Fibroblast of peridontal ligament (primary cell): Measurements from ENCODE around the gene PITRM1.
"Not testable (repeated sequence)": the region's sequence is repeated elsewhere in the genome, so short reads cannot be mapped to it uniquely, and the experiment has no call there.

ENCODE experiments used
- DNase-seq: peaks from one replicate; pipeline ENCODE4 v3.0.0-alpha.2; 2010; ENCODE audit errors: extremely low read depth

PITRM1 gene

GRCh38 chr10:3172446-3173170, at the start of gene PITRM1:
PITRM1 (minus strand) TSS chr10:3172782; CDS start chr10:3172772, 10 bp downstream.
- peak; percentile 98 for DNase-seq

- peak; percentile 78 for DNase-seq
These were observed 49.5 kb upstream of the PITRM1 start for GRCh38 chr10:3222068-3222467.

- not testable (repeated sequence) for DNase-seq
These were observed 49.0 kb upstream of the PITRM1 start for GRCh38 chr10:3221601-3222000.

- no peak for DNase-seq
These were observed 48.3 kb upstream of the PITRM1 start for GRCh38 chr10:3220853-3221252.

GRCh38 chr10:3219021-3219628, 46.5 kb upstream of the PITRM1 start:
- not testable (repeated sequence) for DNase-seq

- no peak for DNase-seq
These were observed 45.3 kb upstream of the PITRM1 start for GRCh38 chr10:3217853-3218252.

GRCh38 chr10:3217301-3217700, 44.7 kb upstream of the PITRM1 start:
- DNase-seq, result peak; percentile 86

GRCh38 chr10:3215153-3215775, 42.7 kb upstream of the PITRM1 start:
- DNase-seq, result no peak

GRCh38 chr10:3213758-3214515, 41.4 kb upstream of the PITRM1 start:
- no peak for DNase-seq

- peak; percentile 37 for DNase-seq
These were observed 40.6 kb upstream of the PITRM1 start for GRCh38 chr10:3213208-3213607.

GRCh38 chr10:3210251-3210877, 37.8 kb upstream of the PITRM1 start:
- DNase-seq, result no peak

- DNase-seq, result no peak
These were observed 36.2 kb upstream of the PITRM1 start for GRCh38 chr10:3208481-3209406.

- DNase-seq, result no peak
These were observed 34.8 kb upstream of the PITRM1 start for GRCh38 chr10:3207351-3207750.

- no peak for DNase-seq
These were observed 34.1 kb upstream of the PITRM1 start for GRCh38 chr10:3206511-3207157.

GRCh38 chr10:3203972-3204371, 31.4 kb upstream of the PITRM1 start:
- no peak for DNase-seq

- DNase-seq, result no peak
These were observed 30.6 kb upstream of the PITRM1 start for GRCh38 chr10:3203016-3203811.

GRCh38 chr10:3201796-3202195, 29.2 kb upstream of the PITRM1 start:
- DNase-seq, result no peak

- DNase-seq, result no peak
These were observed 26.9 kb upstream of the PITRM1 start for GRCh38 chr10:3199488-3199887.

GRCh38 chr10:3198900-3199299, 26.3 kb upstream of the PITRM1 start:
- no peak for DNase-seq
